ENCODE data around the gene PRELP.

- TF ChIP-seq CTCF (IDR thresholded peaks at IDR 0.05) = no peak
- TF ChIP-seq POLR2AphosphoS5 (IDR thresholded peaks at IDR 0.05; ENCODE audit: insufficient read depth in 1 of 2, low read depth in 1 of 2) = no peak
Observed at GRCh38 chr1:203486618-203487370, 11.2 kb downstream of the PRELP start.
